PFSK-1 (cell line): ENCODE measurements around the gene SNHG17.

Source experiments
- FOXP2 ChIP-seq: optimal IDR thresholded peaks from 2 replicates; pipeline ENCODE3; 2011; ENCODE audit warnings: borderline replicate concordance, control low read depth, inconsistent platforms; ENCODE audit not compliant: insufficient read depth; ENCODE audit errors: extremely low read length, extremely low read depth
- POLR2AphosphoS5 ChIP-seq: IDR thresholded peaks from 2 replicates; pipeline ENCODE4 v1.6.1; 2012; ENCODE audit warnings: low read depth, mild to moderate bottlenecking, control low read depth, low read length, moderate library complexity
- REST ChIP-seq, 2 experiments: IDR thresholded peaks; 2 replicates each; pipeline versions ENCODE4 v1.6.1 to v1.8.0; 2011 to 2012; ENCODE audit warnings: low read depth in 2 of 2, low read length in 2 of 2, control low read depth in 1 of 2, inconsistent platforms in 1 of 2, mild to moderate bottlenecking in 1 of 2, moderate library complexity in 1 of 2; ENCODE audit not compliant: insufficient read depth in 1 of 2
- SIN3A ChIP-seq: IDR thresholded peaks from 2 replicates; pipeline ENCODE4 v1.6.1; 2012; ENCODE audit warnings: mild to moderate bottlenecking, low read length, moderate library complexity, borderline replicate concordance; ENCODE audit not compliant: insufficient read depth
- TAF1 ChIP-seq: IDR thresholded peaks from 2 replicates; pipeline ENCODE4 v1.6.1; 2012; ENCODE audit warnings: low read length, control low read depth, borderline replicate concordance; ENCODE audit not compliant: insufficient read depth

SNHG17 gene

GRCh38 chr20:38452880-38453624 lies 17.9 kb upstream of the SNHG17 start:
- TF ChIP-seq POLR2AphosphoS5 (no peak), REST (IDR thresholded peaks at IDR 0.05; ENCODE audit: insufficient read depth in 1 of 2, low read depth in 2 of 2, low read length in 2 of 2) (no peak), SIN3A (0 out of 2 replicates have a peak, but pooled peaks have one; percentile 24)

DNA sequence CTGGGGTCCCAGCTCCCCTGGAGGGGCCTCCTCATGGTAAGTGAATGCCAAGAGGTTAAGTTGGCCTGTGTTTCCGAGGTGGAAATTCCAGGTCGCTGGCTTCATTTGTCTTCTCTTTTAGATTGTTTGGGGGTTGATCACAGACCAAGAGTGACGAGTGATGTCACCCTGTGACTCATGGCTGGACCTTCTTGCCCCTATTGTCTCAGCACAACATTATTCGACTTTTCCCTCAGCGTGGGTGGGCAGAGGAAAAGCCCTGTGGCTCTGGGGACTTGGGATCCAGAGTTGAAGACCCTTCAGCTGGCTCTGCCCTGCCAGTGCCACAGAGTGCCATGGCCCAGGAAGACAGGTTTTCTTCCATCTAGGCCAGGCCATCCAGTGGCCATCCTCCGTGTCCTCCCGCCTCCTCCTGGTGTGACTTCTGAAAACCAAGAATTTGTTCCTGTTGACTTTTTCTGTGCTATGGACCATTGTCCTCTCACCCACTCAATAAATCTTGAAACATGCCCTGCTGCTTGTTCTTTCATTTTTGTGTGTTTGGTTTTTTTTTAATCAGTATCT lies 15.4 kb upstream of the SNHG17 start:
- TF ChIP-seq POLR2AphosphoS5 = no peak
- no peak for TF ChIP-seq FOXP2
- no peak for TF ChIP-seq REST (IDR thresholded peaks at IDR 0.05; ENCODE audit: insufficient read depth in 1 of 2, low read depth in 2 of 2, low read length in 2 of 2)

DNA sequence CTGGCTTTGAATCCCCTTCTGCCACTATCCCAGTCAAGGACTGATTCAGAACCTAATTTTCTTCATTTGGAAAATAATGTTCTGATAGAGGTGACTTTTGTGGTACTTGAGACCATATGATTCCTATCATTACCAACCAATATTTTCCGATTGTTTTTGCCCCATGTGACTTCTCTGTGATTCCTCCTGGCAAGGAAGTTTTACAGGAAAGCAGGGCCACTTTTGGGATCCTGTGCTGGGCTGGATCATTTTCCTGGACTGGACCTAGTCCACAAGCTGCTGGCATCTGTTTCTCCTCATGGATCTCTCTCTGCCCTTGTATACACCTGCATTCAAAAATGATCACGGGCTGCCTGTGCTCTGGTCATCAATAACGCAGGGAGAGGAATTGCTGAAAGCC lies 13.9 kb upstream of the SNHG17 start:
- TF ChIP-seq TAF1 (no peak), POLR2AphosphoS5 (no peak), SIN3A (no peak), REST (IDR thresholded peaks at IDR 0.05; ENCODE audit: insufficient read depth in 1 of 2, low read depth in 2 of 2, low read length in 2 of 2) (no peak), FOXP2 (no peak)

GRCh38 chr20:38447931-38448675 lies 13.0 kb upstream of the SNHG17 start:
- TF ChIP-seq POLR2AphosphoS5 = no peak
- TF ChIP-seq FOXP2 = no peak
- TF ChIP-seq REST (IDR thresholded peaks at IDR 0.05; ENCODE audit: insufficient read depth in 1 of 2, low read depth in 2 of 2, low read length in 2 of 2) = no peak
- no peak for TF ChIP-seq SIN3A
- no peak for TF ChIP-seq TAF1
